Activated T-helper 9 cell treated with anti-CD3 and anti-CD28 coated beads, Interleukin-2, amount 50 U/mL, for 16 hours (primary cell): ENCODE results near the gene GPR63.

Source experiments
- DNase-seq: peaks from one replicate; pipeline ENCODE4 v3.0.0-alpha.2; 2020; ENCODE audit warnings: low read depth

The GPR63 gene

GRCh38 chr6:96821034-96821433 is 16.2 kb downstream of the GPR63 start:
- no peak for DNase-seq

- DNase-seq, result no peak
These were observed 20.9 kb downstream of the GPR63 start for GRCh38 chr6:96816301-96816817.

- no peak for DNase-seq
These were observed 22.7 kb downstream of the GPR63 start for GRCh38 chr6:96814625-96815024.

GRCh38 chr6:96812077-96812703 is 25.1 kb downstream of the GPR63 start:
- DNase-seq, result no peak

GRCh38 chr6:96811670-96812069 is 25.6 kb downstream of the GPR63 start:
- DNase-seq, result no peak

GRCh38 chr6:96811136-96811535 is 26.1 kb downstream of the GPR63 start:
- no peak for DNase-seq

- no peak for DNase-seq
These were observed 28.2 kb downstream of the GPR63 start for GRCh38 chr6:96809119-96809518.

- DNase-seq, result no peak
These were observed 34.2 kb downstream of the GPR63 start for GRCh38 chr6:96803106-96803481.

GRCh38 chr6:96795481-96795880 is 41.8 kb downstream of the GPR63 start:
- DNase-seq, result no peak

GRCh38 chr6:96794980-96795379 is 42.3 kb downstream of the GPR63 start:
- DNase-seq, result no peak

- no peak for DNase-seq
These were observed 44.6 kb downstream of the GPR63 start for GRCh38 chr6:96792561-96793190.

- no peak for DNase-seq
These were observed 47.4 kb downstream of the GPR63 start for GRCh38 chr6:96789871-96790270.

GRCh38 chr6:96787846-96788580 is 49.3 kb downstream of the GPR63 start:
- no peak for DNase-seq

- no peak for DNase-seq
These were observed 50.9 kb downstream of the GPR63 start for GRCh38 chr6:96786336-96786735.

- no peak for DNase-seq
These were observed 52.6 kb downstream of the GPR63 start for GRCh38 chr6:96784650-96785049.

GRCh38 chr6:96783307-96783706 is 54.0 kb downstream of the GPR63 start:
- no peak for DNase-seq

- no peak for DNase-seq
These were observed 55.7 kb downstream of the GPR63 start for GRCh38 chr6:96781557-96781956.

- no peak for DNase-seq
These were observed 60.2 kb downstream of the GPR63 start for GRCh38 chr6:96777113-96777512.

GRCh38 chr6:96775727-96776400 is 61.4 kb downstream of the GPR63 start:
- no peak for DNase-seq

- no peak for DNase-seq
These were observed 70.5 kb downstream of the GPR63 start for GRCh38 chr6:96766769-96767168.

- no peak for DNase-seq
These were observed 74.7 kb downstream of the GPR63 start for GRCh38 chr6:96762599-96762998.

GRCh38 chr6:96761794-96762193 is 75.5 kb downstream of the GPR63 start:
- no peak for DNase-seq
